Vagina (tissue), 2 donors: ENCODE results near the gene GRK3.

ENCODE experiments used
- POLR2A ChIP-seq, 2 donors: fragments of 450-650 bp; IDR thresholded peaks; one replicate each; pipeline ENCODE4 v1.6.1; 2017; ENCODE audit warnings: antibody characterized with exemption in 2 of 2, mild to moderate bottlenecking in 2 of 2, moderate library complexity in 2 of 2
- TF ChIP-seq, protein P1 (sequence below), 3 experiments: fragments of 450-650 bp in 2 of 3; fragments of 200-600 bp in 1 of 3; sonication (generic) in 1 of 3; IDR thresholded peaks; one replicate each; pipeline ENCODE4 v1.5.1; 2017 to 2019; ENCODE audit warnings: antibody characterized with exemption in 3 of 3, mild to moderate bottlenecking in 2 of 3, moderate library complexity in 2 of 3

- TF ChIP-seq, protein P1, sequence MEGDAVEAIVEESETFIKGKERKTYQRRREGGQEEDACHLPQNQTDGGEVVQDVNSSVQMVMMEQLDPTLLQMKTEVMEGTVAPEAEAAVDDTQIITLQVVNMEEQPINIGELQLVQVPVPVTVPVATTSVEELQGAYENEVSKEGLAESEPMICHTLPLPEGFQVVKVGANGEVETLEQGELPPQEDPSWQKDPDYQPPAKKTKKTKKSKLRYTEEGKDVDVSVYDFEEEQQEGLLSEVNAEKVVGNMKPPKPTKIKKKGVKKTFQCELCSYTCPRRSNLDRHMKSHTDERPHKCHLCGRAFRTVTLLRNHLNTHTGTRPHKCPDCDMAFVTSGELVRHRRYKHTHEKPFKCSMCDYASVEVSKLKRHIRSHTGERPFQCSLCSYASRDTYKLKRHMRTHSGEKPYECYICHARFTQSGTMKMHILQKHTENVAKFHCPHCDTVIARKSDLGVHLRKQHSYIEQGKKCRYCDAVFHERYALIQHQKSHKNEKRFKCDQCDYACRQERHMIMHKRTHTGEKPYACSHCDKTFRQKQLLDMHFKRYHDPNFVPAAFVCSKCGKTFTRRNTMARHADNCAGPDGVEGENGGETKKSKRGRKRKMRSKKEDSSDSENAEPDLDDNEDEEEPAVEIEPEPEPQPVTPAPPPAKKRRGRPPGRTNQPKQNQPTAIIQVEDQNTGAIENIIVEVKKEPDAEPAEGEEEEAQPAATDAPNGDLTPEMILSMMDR (IDR thresholded peaks at IDR 0.05): no peak
- no peak for TF ChIP-seq POLR2A (IDR thresholded peaks at IDR 0.05)
Measured at GRCh38 chr22:25660336-25660735, 95.9 kb downstream of the GRK3 start.
